Measurements from ENCODE around the gene PLEKHG4B.

PLEKHG4B gene

DNA sequence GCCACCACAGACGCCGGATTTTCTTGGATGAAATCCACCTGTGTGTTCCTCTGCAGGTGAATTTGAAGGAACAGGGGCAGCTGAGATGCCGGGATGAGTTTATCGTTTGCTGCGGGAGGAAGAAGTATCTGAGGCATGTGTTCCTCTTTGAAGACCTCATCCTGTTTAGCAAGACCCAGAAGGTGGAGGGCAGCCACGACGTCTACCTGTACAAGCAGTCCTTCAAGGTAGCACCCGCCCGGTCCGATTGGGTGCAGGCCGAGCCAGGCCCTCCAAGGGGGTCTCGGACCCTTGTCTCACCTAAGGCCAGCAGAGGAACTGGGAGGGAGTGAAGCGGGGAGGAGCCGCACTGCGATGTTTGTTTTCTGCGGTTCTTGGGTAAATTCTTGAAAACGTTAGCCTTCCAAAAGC, 80.9 kb downstream of the PLEKHG4B start:
- no peak for DNase-seq

DNA sequence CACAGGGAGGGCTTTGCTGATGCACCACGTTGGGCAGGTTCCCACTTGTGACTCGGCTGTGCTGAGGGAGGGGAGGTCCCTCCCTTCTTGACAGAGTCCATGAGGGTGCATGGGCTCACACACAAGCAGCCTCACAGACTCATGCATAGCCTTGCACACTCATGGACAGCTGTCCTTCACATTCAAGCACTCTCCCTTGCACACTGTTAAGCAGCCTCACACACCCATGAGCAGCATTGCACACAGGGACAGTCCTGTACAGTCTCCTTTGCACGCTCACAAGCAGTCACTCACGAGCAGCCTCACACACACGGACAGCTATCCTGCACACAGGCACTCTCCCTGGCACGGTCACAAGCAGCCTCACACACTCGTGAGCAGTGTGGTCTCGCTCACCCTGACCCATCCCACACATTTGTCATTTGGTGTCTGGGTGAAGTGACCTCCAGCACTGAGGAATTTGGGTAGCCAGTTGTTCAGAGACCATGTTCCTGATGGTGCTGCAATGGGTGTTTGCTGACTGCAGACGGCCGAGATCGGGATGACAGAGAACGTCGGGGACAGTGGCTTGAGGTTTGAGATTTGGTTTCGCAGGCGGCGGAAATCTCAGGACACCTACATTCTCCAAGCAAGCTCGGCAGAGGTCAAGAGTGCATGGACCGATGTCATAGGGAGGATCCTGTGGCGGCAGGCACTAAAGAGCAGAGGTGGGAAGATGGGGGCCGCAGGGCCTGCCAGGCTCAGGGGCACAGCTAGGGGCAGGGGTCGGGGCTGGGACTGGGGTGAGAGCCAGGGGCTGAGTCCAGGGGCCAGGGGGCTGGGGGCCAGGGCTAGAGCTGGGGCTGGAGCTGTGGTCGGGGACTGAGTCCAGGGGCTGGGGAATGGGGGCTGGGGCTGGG, 81.7 kb downstream of the PLEKHG4B start:
- DNase-seq = no peak

DNA sequence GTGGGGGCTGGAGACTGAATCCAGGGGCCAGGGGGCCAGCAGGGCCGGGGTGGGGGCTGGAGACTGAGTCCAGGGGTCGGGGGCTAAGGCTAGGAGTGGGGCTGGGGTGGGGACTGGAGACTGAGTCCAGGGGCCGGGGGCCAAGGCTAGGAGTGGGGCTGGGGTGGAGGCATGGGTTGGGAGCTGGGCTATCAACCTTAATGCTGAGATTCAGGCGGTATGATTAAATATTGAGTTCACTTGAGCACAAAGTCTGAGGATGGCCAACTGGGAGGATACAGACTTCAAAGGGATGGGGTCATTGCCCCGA, 82.3 kb downstream of the PLEKHG4B start:
- no peak for DNase-seq

DNA sequence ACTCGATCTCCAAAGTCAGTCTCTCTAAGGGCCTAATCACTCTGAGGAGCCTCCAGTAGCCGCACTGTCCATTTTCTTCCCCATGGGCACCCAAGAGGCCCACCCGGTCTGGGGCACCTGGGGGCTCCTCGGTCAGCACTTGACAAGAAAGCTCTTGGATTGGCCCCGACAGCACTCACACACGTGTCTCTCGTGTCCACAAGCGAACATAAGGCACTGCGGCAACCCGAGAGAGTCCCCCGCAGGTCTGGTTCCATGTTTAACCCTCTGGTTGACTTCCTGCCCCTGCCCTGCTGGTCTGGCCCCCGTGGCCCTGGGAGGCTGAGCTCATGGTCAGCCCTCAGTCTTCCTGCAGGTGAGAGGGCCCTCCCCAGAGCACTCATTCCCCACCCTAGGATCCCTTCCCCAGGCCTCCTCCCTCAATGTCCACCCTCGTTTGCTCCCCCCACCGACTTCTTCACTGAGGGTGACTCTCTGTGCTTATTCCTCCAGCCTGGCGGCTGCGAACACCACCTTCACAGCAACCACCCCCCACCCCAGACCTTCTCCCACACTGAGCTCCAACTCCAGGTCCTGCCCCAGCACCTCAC, 83.0 kb downstream of the PLEKHG4B start:
- DNase-seq = no peak

DNA sequence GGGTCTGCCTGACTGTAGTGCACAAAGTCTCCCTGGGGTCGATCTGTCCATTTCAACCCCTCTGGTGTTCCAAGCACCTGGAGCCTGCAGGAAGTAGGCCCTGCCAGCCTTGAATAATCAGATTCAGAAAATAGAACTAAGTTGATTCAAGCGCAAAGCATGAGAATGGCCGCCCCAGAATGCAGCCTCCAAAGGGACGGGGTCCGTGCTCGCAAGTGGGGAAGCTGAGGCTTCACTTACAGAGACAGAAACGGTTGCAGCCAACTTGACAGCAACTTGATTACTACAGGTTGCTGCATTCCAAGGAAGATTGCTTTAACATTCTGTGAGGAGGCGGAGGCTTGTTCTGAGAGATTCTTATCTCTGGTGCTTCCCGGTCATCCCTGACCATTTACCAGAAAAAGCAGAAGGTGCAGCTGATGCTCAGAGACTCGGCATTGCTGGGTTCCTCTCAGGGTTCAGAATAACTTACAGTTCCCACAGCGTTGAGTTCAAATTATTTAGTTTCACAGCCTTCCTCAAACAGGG, 84.4 kb downstream of the PLEKHG4B start:
- no peak for DNase-seq

DNA sequence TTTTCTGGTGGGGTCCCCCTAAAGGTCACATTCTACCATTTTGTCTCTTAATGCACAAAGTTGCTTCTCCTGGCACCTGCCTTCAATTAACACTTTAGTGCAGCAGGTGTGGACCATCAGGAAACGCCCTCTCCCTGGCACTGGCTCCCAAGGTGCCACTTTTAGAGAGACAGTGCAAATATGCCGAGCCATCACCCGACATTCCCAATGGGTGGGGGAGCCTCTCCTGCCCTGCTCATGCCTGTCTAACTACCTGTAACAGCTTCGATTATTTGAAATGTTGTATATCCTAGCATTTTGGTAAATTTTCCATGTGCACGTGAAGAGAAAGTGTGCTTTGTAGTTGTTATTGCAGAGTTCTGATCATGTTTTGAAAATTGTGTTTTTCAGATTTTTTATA, 86.1 kb downstream of the PLEKHG4B start:
- DNase-seq = no peak

DNA sequence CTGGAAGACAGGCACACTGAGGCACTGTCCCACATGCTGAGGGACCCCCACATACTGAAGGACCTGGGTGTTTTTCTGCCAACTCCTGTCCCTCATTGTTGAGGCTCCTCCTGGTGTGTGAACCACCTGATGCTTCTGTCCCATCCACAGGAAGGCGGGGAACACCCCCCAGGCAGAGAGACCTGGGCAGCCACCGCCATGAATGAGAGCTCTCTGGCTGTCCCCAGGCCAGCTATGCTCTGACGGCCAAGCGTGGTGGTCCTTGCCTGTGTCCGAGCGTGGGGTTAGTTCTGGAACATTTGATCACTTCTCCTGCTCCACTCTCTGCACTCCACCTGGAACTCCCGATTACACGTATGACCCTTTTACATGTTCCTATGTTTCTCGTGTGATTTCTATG, 87.4 kb downstream of the PLEKHG4B start:
- DNase-seq = no peak

DNA sequence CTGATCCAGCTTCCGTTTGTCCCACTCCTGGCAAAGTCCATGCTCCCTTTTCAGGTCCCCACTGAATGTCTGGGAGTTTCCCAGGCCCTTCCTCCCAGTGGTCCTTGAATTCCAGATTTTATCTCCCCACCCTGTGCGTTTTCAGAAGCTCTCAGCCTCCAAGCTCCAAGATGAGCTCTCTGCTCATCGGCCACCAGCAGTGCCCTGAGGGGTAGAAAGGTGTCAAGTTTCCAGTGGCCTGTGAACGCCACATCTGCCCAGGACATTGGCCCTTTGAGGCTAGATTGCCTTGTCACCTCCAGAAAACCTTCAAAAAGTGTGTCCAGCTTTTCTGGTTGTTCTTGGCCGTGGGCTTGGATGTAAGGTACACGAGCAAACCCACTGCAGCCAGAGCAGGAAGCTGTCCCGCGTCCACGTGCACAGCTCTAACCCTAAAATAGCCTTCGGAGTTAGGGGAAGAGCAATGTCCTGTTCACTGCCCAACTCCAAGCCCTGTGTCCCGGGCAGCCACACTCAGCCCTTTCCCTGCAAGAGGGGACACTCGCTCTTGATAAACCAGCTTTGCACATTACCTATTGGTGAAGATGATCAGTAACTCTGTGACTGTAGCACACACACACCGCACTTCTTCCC, 88.4 kb downstream of the PLEKHG4B start:
- DNase-seq = no peak

DNA sequence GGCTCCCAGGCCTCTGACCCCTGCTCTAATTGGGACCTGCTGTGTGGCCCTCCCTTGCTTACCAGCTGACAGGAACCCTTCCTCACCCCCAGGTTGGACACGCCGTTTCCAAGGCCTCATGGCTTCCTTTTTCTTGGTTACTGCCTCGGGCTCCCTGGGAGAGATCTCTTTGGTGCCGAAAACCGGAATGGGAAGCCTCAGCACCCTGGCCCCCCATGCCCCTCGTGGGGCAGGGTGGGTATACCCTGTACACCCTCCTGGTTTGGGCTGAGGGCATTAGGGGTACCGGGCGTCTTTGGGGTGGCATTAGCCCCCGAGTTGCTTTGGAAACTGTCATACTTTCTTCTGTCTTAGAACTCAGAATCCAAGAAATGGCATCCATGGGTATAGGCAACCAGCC, 89.2 kb downstream of the PLEKHG4B start:
- no peak for DNase-seq

DNA sequence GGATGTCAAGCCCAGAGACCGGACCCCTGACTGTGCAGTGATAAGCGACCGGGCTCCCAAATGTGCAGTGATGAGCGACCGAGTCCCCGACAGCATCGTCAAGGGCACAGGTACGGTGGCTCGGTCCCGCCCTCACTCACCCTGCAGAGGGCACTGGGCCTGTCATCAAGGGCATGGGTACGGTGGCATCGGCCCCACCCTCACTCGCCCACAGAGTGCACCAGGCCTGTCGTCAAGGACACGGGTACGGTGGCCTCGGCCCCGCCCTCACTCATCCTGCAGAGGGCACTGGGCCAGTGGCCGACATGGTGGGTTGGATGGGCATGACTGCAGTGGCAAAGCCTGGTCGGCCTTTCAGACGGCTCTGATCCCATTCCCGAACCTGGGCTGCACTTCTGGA, 89.6 kb downstream of the PLEKHG4B start:
- DNase-seq = no peak

DNA sequence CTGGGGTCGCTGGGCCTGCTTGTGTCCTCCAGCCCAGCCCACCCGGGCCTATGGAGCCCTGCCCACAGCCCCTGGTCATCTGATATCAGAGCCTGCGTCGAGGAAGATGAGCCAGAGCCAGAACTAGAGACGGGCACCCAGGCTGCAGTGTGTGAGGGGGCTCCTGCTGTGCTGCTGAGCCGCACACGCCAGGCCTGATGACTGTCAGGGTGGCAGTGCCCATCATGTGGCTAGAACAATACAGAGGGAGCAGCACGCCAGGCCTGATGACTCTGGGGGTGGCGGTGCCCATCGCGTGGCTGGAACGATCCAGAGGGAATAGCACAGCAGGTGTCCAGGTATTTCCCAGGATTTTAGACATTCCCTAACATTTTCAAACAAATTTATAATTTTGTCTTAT, 90.2 kb downstream of the PLEKHG4B start:
- no peak for DNase-seq

DNA sequence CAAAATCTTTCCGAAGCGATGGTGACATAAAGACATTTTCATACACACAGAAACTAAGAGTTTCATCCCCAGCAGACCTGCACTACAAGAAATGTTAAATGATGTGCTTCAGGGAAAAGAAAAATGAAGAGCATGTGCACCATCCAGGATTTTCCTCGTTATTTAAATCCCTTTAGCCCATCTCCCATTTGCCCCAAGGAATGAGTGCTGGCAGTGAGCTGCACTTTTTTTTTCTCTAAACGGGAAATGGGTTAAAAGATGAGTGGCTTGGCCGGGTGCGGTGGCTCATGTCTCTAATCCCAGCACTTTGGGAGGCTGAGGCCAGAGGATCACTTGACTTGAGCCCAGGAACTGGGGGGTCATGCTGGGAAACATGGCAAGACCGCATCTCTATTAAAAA, 92.5 kb downstream of the PLEKHG4B start:
- DNase-seq = no peak

DNA sequence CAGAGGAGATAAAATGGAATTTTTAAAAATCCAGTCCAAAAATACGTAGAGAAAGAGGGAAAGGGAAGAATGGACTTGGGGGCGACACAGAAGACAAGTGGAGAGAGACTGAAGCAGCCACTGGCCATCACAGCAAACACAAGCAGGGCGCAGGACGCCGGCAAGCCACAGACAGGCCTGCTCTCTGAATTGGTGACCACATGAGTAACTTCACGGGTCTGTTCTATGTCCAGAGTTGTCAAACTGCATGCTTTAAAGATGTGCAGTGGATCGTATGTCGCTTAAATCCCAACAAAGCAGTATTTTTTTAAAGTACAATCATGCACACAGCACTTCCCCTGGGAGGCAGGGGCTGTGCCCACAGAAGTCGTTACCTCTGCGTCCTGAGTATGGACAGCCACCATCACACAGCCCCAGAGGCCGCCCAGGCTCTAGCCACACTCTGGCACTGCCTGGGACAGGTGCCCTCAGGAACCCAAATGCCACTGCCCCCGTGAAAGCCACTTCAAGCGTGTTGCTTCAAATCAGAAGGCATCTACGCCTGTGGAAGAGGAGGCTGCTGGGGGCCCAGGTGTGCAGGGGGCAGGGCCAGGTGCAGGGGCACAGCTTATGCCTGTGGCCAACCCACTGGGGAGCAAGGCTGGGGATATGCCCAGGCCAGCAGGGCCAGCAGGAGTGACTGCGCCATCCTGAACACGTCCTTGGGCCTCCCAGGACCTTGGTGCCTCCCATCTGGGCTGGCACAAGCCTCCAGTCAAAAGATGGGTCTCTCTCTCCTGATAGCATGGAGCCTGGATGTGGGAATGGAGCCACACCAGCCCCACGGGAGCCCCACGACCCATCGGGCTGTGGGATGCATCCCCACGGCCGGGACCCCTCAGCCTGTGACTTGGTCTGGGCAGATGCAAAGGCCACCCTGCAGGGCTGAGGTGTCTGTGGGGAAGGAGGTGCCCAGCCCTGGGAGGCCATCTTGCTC, 93.4 kb downstream of the PLEKHG4B start:
- no peak for DNase-seq

DNA sequence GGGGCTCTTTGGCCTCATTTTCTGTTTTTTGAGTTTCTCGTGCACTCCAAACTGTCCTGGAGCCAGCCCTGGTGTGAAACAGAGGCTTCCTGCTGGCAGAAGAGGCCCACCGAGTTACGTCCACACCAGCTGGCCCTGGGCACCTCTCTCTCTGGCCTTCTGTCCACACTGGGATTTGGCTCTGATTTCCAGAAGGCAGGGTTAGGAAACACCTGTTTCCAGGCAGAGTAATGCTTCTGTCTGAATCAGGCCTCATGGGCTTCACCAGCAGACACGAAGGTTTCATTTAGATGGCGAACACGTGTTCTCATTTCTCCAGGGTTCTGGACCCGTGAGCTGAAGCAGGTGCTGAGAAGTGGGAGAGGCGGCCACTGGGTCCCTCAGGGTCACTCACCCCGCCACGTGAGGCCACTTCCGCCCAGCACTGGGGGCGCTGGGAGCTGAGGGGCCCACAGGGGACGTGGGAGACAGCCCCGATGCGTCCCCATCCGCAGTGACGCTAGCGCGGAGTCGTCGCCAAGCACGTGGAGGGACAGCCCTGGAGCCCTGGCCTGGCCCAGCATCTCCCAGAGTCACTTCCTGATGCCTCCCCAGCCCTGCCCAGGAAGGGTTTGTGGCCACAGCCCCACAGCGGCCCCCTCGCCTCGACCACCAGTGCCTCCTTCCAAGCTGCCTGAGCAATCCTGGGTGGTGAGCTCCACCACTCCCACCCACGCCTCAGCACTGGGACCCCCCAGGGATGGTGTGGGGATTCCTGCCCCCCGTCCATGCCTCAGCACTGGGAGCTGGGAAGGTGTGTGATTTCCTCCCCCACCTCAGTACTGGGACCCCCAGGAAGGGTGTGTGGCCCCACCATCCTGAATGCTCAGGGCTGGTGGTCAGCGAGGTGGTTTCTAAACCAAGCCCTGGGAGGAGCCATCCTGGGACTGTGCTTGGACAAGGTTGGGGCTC, 94.4 kb downstream of the PLEKHG4B start:
- no peak for DNase-seq

DNA sequence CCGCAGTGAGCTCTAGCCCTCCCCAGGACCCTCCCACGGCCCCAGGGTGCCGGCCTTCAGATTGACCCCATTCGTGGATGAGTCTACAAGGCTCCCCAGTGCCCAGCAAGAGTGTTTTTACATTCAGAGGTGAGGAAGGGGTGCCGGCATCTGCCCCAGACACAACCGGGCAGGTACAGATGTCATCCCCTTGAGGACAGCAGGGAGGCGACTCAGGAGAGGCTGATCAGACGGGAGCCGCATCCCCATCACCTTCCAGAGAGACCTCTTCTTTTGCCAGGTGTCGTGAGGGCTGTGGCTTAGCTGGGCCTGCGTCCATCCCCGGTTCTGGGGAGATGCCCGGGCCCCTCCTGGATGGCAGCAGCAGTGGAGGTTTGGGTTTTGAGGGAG, 95.1 kb downstream of the PLEKHG4B start:
- DNase-seq = no peak

DNA sequence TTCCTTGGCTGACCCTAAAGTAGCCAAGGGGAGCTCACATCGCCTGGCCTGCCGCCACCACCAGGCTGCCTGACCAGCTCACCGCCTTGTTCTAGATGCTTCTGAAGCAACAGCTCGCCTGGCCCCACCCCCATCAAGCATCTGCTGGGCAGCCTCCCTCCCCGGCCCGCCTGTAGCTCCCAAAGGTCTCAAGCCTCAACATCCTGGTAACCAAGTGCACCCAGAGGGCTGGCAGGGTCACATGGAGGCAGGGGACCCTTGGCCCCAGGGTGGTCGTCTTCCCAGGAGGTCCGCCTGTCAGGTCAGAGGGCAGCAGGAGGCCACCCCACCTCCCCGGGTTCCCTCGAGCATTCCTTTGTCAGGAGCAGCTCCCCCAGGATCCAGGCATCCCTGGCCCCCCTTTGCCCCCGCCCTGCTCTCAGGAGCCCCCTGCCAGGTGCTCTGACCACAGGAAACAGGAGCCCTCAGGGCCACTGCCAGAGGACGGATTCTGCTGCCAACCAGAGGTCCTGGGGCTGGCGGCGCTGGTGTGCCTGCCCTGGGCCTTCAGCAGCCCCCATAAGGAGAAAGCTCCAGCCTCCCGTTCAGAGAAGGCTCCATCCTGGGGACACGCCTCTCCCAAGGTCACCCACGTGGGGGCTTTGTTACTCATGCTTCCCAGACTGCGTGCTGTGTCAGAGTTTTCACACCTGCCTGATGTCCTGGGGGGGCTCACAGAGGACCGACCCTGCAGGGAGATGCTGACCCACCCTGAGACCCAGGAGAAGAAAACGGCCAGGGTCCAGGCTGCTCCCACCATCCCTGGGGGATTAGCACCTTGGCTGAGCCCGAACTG, 95.9 kb downstream of the PLEKHG4B start:
- no peak for DNase-seq

DNA sequence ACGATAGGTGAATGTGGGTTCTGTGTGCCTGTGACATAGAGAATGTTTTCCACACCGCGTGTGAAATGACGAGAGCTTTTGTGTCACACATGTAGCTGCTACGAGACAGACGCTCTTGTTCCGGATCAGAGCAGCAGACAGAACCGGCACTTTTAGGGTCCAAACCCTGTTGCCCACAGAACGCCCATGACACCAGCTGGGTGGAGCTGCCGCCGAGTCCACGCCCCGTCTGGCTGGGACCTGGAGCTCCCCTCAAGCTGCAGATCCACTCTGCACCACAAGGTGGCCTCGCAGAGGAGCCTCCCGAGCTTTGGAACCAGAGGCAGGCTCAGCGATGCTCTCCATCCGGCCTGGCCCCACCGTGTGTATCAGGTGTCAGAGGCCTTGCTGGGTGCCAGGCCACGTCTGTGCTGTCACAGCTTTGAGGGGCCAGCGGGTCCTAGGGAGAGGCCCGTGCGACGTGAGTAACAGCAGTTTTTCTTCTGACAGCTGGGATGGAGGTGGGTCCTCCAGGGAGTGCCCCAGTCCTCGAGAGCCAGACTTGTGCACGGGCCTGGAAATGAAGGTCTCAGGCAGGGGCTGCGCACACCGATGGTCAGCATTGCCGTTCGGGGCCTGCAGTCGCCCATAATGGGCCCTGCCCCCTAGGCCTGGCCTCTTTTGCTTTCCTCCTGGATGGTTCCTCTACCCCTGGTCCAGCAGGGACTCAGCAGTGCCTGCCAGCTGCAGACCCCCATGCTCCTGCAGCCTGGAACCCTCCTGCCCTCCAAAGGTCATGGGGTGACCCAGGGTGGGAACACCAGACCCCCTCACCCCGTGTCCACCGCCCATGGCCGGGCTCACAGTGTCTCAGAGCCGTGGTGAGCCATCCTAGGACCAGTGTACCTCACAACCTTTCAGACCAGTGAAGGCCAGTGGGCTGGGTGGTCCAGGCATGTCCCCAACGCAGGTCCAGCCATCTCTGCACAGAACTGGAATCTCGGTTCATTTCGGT, 96.8 kb downstream of the PLEKHG4B start:
- DNase-seq = peak; percentile 72

DNA sequence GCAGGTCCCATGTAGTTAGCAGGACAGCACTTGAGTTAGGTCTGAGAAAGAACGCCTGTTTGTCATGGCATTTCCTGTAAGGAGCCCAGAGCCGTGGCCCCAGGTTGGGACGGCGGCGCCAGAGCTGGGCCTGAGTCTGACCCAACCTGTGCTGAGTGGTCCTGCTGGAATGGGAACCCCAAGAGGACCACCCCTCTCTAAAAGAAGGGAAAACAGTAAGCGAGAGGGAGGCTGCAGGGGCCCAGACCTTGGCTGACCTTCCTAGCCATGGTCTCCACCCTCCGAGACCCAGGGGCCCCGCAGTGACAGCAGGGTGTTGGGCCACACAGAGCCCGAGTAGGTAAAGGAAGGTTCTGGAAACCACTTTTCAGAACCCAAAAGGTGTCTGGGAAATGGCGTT, 97.5 kb downstream of the PLEKHG4B start:
- no peak for DNase-seq

DNA sequence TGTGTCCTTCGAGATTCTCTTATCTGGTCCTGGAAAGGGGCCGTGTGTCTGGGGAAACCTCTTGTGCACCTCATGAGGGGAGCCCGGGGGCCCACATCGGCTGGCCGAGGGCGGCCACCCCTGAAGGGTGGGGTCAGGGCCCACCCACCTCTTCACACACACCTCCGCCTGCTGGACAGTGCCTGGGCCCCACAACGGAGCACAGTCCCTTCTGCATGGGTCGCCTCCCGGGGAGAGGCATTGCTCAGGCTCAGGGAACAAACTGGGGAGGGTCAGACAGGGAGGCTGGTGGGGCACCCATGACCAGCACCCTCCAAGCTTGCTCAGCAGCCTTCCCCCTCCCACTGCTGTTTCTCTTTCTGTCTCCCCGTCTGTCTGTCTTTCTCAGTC, 98.0 kb downstream of the PLEKHG4B start:
- DNase-seq = no peak

Data from midbrain (tissue), 1 donor.